GM12873 (cell line): Measurements from ENCODE around the gene WEE2.

Experiments
- CTCF ChIP-seq: IDR thresholded peaks from 2 replicates; pipeline ENCODE4 v1.5.1; 2012; ENCODE audit warnings: low read depth, mild to moderate bottlenecking, moderate library complexity, low read length, control low read depth; ENCODE audit not compliant: insufficient read depth; ENCODE audit errors: missing control alignments

The WEE2 gene

GRCh38 chr7:141715794-141716689, 7.9 kb downstream of the WEE2 start:
- TF ChIP-seq CTCF = no peak

- TF ChIP-seq CTCF = no peak
Measured at GRCh38 chr7:141717450-141717849, 9.3 kb downstream of the WEE2 start.

- no peak for TF ChIP-seq CTCF
Measured at GRCh38 chr7:141722529-141722928, 14.4 kb downstream of the WEE2 start.

GRCh38 chr7:141729020-141729419, 20.9 kb downstream of the WEE2 start:
- no peak for TF ChIP-seq CTCF

GRCh38 chr7:141731476-141732149, 23.5 kb downstream of the WEE2 start:
- TF ChIP-seq CTCF = no peak

- no peak for TF ChIP-seq CTCF
Measured at GRCh38 chr7:141737118-141737835, 29.1 kb downstream of the WEE2 start.

GRCh38 chr7:141737836-141738591, 29.9 kb downstream of the WEE2 start, which contains the start of gene SSBP1:
SSBP1 (plus strand) TSS chr7:141738358; CDS start chr7:141739167, 809 bp downstream.
- TF ChIP-seq CTCF = peak; percentile 78
